C4-2B (cell line): ENCODE measurements around the gene OR2T10.

ENCODE experiments used
- CTCF ChIP-seq: fragments of 450-650 bp; conservative IDR thresholded peaks from 2 replicates; pipeline ENCODE4 v1.5.1; 2017; ENCODE audit warnings: mild to moderate bottlenecking
- ZFX ChIP-seq: fragments of 450-650 bp; IDR thresholded peaks from 2 replicates; pipeline ENCODE4 v1.6.1; 2017

- TF ChIP-seq CTCF (no peak), ZFX (no peak)
Measured at GRCh38 chr1:248590055-248590454, 7.4 kb downstream of the OR2T10 start.
